GM23338 (cell line): Measurements from ENCODE around the gene SS18. TPM values are rescaled to one million over a fixed set of nuclear protein-coding genes. Genes with fewer than 3 reads are reported as not detected.

Source experiments
- ATAC-seq: fragments of 200-7000 bp; cut with Tn5 transposase; 3 replicates; pipeline ENCODE4 v1.9.1; 2020
- DNase-seq: peaks from one replicate; pipeline ENCODE4 v3.0.0-alpha.2; 2015; ENCODE audit warnings: low spot score
- H2AFZ ChIP-seq: fragments of 200-600 bp; sonication (generic); 2 replicates; pipeline ENCODE4 v1.8.0; 2016; ENCODE audit warnings: antibody characterized with exemption, mild to moderate bottlenecking, moderate library complexity
- H3F3A ChIP-seq: fragments of 200-600 bp; sonication (generic); replicated peaks from 2 replicates; pipeline ENCODE4 v1.8.0; 2017; ENCODE audit warnings: antibody characterized with exemption, mixed run types, low read depth
- H3K27ac ChIP-seq: fragments of 200-600 bp; sonication (generic); 2 replicates; pipeline ENCODE4 v1.6.1; 2016; ENCODE audit warnings: low read depth
- H3K27me3 ChIP-seq: fragments of 200-600 bp; sonication (generic); 2 replicates; pipeline ENCODE4 v1.8.0; 2016; ENCODE audit warnings: mild to moderate bottlenecking, mixed run types, moderate library complexity; ENCODE audit not compliant: insufficient read depth
- H3K36me3 ChIP-seq: fragments of 200-600 bp; sonication (generic); 2 replicates; pipeline ENCODE4 v1.8.0; 2016; ENCODE audit warnings: mild to moderate bottlenecking; ENCODE audit not compliant: insufficient read depth
- H3K4me1 ChIP-seq: fragments of 200-600 bp; sonication (generic); 2 replicates; pipeline ENCODE4 v1.8.0; 2016; ENCODE audit warnings: mild to moderate bottlenecking, moderate library complexity; ENCODE audit not compliant: insufficient read depth
- H3K4me2 ChIP-seq: fragments of 200-600 bp; sonication (generic); 2 replicates; pipeline ENCODE4 v1.7.1; 2017; ENCODE audit warnings: mixed run types
- H3K4me3 ChIP-seq: fragments of 200-600 bp; sonication (generic); 2 replicates; pipeline ENCODE4 v1.6.1; 2016; ENCODE audit warnings: mixed run types
- H3K79me2 ChIP-seq: fragments of 200-600 bp; sonication (generic); replicated peaks from 2 replicates; pipeline ENCODE4 v1.8.0; 2017; ENCODE audit warnings: mild to moderate bottlenecking; ENCODE audit not compliant: insufficient read depth
- H3K9me2 ChIP-seq: fragments of 200-600 bp; sonication (generic); 2 replicates; pipeline ENCODE4 v1.8.0; 2017; ENCODE audit not compliant: insufficient read depth
- H4K20me1 ChIP-seq: fragments of 200-600 bp; sonication (generic); replicated peaks from 2 replicates; pipeline ENCODE4 v1.8.0; 2017; ENCODE audit warnings: mild to moderate bottlenecking; ENCODE audit not compliant: insufficient read depth
- H3K27ac Mint-ChIP-seq: 2 replicates; pipeline ENCODE4 v1.8.0; 2020; ENCODE audit warnings: inconsistent platforms, mild to moderate bottlenecking, moderate library complexity, mixed read lengths
- H3K27me3 Mint-ChIP-seq: 3 replicates; pipeline ENCODE4 v1.8.0; 2022; ENCODE audit warnings: low read depth, mild to moderate bottlenecking, moderate library complexity, mixed read lengths, inconsistent platforms; ENCODE audit not compliant: insufficient read depth, poor library complexity
- H3K36me3 Mint-ChIP-seq: 3 replicates; pipeline ENCODE4 v1.8.0; 2021; ENCODE audit warnings: low read depth, mild to moderate bottlenecking, inconsistent platforms, moderate library complexity, mixed read lengths
- H3K4me1 Mint-ChIP-seq: 3 replicates; pipeline ENCODE4 v1.8.0; 2020; ENCODE audit warnings: mild to moderate bottlenecking, inconsistent platforms, mixed read lengths
- H3K4me3 Mint-ChIP-seq: 3 replicates; pipeline ENCODE4 v1.8.0; 2021; ENCODE audit warnings: moderate library complexity, mild to moderate bottlenecking, inconsistent platforms, mixed read lengths
- H3K9me3 Mint-ChIP-seq: 3 replicates; pipeline ENCODE4 v1.8.0; 2020; ENCODE audit warnings: moderate library complexity, mild to moderate bottlenecking, inconsistent platforms, mixed read lengths
- CREB1 ChIP-seq: fragments of 250-450 bp; sonication (Bioruptor Pico); IDR thresholded peaks from 2 replicates; pipeline ENCODE4 v1.5.0; 2020; ENCODE audit warnings: low read depth, mild to moderate bottlenecking, moderate library complexity
- JUNB ChIP-seq: IDR thresholded peaks from one replicate; pipeline ENCODE4 v1.6.1; 2016; ENCODE audit warnings: antibody characterized with exemption; ENCODE audit not compliant: unreplicated experiment
- NANOG ChIP-seq: IDR thresholded peaks from 2 replicates; pipeline ENCODE4 v1.6.1; 2016; ENCODE audit warnings: antibody characterized with exemption, borderline replicate concordance
- POLR2AphosphoS5 ChIP-seq: IDR thresholded peaks from 2 replicates; pipeline ENCODE4 v1.6.1; 2016; ENCODE audit warnings: antibody characterized with exemption, low read depth
- STAT1 ChIP-seq: IDR thresholded peaks from one replicate; pipeline ENCODE4 v1.6.1; 2016; ENCODE audit warnings: antibody characterized with exemption; ENCODE audit not compliant: unreplicated experiment
- ZNF114 ChIP-seq: fragments of 250-450 bp; sonication (Bioruptor Pico); IDR thresholded peaks from 2 replicates; pipeline ENCODE4 v1.5.0; 2020; ENCODE audit warnings: mild to moderate bottlenecking, moderate library complexity
- ZNF331 ChIP-seq: fragments of 250-450 bp; sonication (Bioruptor Pico); IDR thresholded peaks from 2 replicates; pipeline ENCODE4 v1.5.0; 2020; ENCODE audit warnings: low read depth, mild to moderate bottlenecking, moderate library complexity
- polyA plus RNA-seq: library from polyadenylated mRNA; unstranded; fragments of >200 nt; fragmentation: Nextera tagmentation; extraction: Ambion mirVana; gene quantifications from 2 replicates; pipeline ENCODE4 v1.2.1, GENCODE V29; 2016
- total RNA-seq: library from RNA; depleted of rRNA; stranded (reverse); fragments of >200 nt; shearing (Covaris generic); gene quantifications from 2 replicates; pipeline ENCODE4 v1.2.3, GENCODE V29; 2014
- TF ChIP-seq, protein P1 (sequence below), 2 experiments: fragments of 200-600 bp in 1 of 2; sonication (generic) in 1 of 2; conservative IDR thresholded peaks; 2 replicates each; pipeline versions ENCODE4 v1.5.1 to v1.6.1; 2016 to 2017; ENCODE audit warnings: antibody characterized with exemption in 2 of 2, low read depth in 2 of 2, mild to moderate bottlenecking in 2 of 2, moderate library complexity in 1 of 2
- TF ChIP-seq, protein P2 (sequence below): IDR thresholded peaks from one replicate; pipeline ENCODE4 v1.6.1; 2018; ENCODE audit warnings: antibody characterized with exemption; ENCODE audit not compliant: unreplicated experiment

Gene SS18
- total and polyA plus RNA-seq, 2 experiments from 2014 or later: 41.3 to 148 TPM

DNA sequence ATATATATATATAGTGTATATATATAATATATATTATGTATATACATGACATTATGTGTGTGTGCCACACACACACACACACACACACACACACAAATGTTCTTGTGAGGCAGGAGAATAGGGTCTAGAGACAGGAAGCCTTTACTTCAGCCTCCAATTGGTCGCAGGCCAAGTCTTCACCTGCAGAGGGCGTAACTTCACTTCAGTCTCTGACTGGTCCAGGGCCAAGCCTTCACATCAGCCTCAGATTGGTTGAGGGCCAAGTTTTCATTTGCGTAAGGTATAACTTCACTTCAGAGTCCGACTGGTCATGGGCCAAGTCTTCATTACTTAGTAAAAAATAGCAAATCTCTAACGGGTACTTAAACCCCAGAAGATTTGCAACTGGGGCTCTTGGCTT, 13.2 kb upstream of the SS18 start:
- no peaks in the 10 kb centered on the region for H3K27me3 ChIP-seq
- no peaks in the 10 kb centered on the region for H3K36me3 Mint-ChIP-seq

DNA sequence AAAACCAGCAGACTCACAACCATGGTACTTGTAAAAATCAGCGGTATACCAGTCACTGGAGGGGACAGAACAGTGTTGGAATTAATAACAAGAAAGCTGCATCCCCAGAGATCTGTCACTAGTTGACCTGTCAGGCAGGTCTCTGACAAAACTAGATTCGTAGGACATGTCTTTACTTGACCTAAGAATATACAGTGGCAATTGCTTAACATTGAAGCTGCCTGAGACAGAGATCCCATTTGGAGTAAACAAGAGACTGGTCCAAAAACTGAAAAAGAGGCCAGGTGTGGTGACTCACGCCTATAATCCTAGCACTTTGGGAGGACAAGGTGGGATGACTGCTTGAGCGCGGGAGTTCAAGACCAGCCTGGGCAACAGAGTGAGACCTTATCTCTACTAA, 7.2 kb upstream of the SS18 start:
- Histone ChIP-seq H3K4me2 (no peak overlapping the region), H3K36me3 (no peaks in the 10 kb centered on the region), H3K27me3 (no peaks in the 10 kb centered on the region), H3F3A (no peaks in the 10 kb centered on the region), H3K9me2 (peaks cover 4% of the 10 kb centered on the region), H4K20me1 (no peaks in the 10 kb centered on the region), H2AFZ (no peak overlapping the region), H3K79me2 (no peaks in the 10 kb centered on the region), H3K27ac (no peak overlapping the region), H3K4me1 (no peaks in the 10 kb centered on the region), H3K4me3 (no peak overlapping the region)
- H3K4me3 Mint-ChIP-seq: no peak overlapping the region
- ATAC-seq (no peak), DNase-seq (no peak)
- no peaks in the 10 kb centered on the region for H3K27me3 Mint-ChIP-seq
- H3K27ac Mint-ChIP-seq: no peak overlapping the region
- H3K9me3 Mint-ChIP-seq: peaks cover 3% of the 10 kb centered on the region; the same call in 2 of the 3 replicates
- H3K4me1 Mint-ChIP-seq: no peaks in the 10 kb centered on the region
- no peak for TF ChIP-seq ZNF331 (CRISPR knock-in tag)
- TF ChIP-seq POLR2AphosphoS5: no peak
- TF ChIP-seq ZNF114 (CRISPR knock-in tag): no peak
- TF ChIP-seq, protein P1, sequence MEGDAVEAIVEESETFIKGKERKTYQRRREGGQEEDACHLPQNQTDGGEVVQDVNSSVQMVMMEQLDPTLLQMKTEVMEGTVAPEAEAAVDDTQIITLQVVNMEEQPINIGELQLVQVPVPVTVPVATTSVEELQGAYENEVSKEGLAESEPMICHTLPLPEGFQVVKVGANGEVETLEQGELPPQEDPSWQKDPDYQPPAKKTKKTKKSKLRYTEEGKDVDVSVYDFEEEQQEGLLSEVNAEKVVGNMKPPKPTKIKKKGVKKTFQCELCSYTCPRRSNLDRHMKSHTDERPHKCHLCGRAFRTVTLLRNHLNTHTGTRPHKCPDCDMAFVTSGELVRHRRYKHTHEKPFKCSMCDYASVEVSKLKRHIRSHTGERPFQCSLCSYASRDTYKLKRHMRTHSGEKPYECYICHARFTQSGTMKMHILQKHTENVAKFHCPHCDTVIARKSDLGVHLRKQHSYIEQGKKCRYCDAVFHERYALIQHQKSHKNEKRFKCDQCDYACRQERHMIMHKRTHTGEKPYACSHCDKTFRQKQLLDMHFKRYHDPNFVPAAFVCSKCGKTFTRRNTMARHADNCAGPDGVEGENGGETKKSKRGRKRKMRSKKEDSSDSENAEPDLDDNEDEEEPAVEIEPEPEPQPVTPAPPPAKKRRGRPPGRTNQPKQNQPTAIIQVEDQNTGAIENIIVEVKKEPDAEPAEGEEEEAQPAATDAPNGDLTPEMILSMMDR (conservative IDR thresholded peaks at IDR 0.05; ENCODE audit: low read depth in 2 of 2): no peak
- TF ChIP-seq JUNB: no peak
- no peak for TF ChIP-seq NANOG
- TF ChIP-seq, protein P2, sequence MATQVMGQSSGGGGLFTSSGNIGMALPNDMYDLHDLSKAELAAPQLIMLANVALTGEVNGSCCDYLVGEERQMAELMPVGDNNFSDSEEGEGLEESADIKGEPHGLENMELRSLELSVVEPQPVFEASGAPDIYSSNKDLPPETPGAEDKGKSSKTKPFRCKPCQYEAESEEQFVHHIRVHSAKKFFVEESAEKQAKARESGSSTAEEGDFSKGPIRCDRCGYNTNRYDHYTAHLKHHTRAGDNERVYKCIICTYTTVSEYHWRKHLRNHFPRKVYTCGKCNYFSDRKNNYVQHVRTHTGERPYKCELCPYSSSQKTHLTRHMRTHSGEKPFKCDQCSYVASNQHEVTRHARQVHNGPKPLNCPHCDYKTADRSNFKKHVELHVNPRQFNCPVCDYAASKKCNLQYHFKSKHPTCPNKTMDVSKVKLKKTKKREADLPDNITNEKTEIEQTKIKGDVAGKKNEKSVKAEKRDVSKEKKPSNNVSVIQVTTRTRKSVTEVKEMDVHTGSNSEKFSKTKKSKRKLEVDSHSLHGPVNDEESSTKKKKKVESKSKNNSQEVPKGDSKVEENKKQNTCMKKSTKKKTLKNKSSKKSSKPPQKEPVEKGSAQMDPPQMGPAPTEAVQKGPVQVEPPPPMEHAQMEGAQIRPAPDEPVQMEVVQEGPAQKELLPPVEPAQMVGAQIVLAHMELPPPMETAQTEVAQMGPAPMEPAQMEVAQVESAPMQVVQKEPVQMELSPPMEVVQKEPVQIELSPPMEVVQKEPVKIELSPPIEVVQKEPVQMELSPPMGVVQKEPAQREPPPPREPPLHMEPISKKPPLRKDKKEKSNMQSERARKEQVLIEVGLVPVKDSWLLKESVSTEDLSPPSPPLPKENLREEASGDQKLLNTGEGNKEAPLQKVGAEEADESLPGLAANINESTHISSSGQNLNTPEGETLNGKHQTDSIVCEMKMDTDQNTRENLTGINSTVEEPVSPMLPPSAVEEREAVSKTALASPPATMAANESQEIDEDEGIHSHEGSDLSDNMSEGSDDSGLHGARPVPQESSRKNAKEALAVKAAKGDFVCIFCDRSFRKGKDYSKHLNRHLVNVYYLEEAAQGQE: no peak
- no peak for TF ChIP-seq CREB1 (CRISPR knock-in tag)
- no peaks in the 10 kb centered on the region for H3K36me3 Mint-ChIP-seq

More for the DNA sequence above, 13.2 kb upstream of the SS18 start:
- Histone ChIP-seq H2AFZ (0 out of 2 replicates have a peak overlapping the region, but pooled peaks have one; percentile 12), H3K27ac (no peak overlapping the region), H3K4me1 (no peaks in the 10 kb centered on the region), H3K4me2 (no peak overlapping the region), H3K9me2 (no peaks in the 10 kb centered on the region), H4K20me1 (no peaks in the 10 kb centered on the region), H3K4me3 (no peak overlapping the region), H3K79me2 (no peaks in the 10 kb centered on the region), H3K36me3 (no peaks in the 10 kb centered on the region), H3F3A (no peaks in the 10 kb centered on the region)
- H3K4me1 Mint-ChIP-seq: no peaks in the 10 kb centered on the region
- TF ChIP-seq STAT1: no peak
- TF ChIP-seq, protein P1 (conservative IDR thresholded peaks at IDR 0.05; ENCODE audit: low read depth in 2 of 2): peak; percentile 81 to 93
- no peak overlapping the region for H3K4me3 Mint-ChIP-seq
- no peak overlapping the region for H3K27ac Mint-ChIP-seq
- DNase-seq: peak; percentile 84
- no peaks in the 10 kb centered on the region for H3K27me3 Mint-ChIP-seq
- H3K9me3 Mint-ChIP-seq: no peaks in the 10 kb centered on the region
- peak; percentile 95 for ATAC-seq
